DND-41 (cell line): ENCODE measurements around the gene ADPRHL1.

Source experiments
- ATAC-seq: fragments of 200-7000 bp; cut with Tn5 transposase; 3 replicates; pipeline ENCODE4 v1.9.1; 2021; ENCODE audit warnings: low read depth; ENCODE audit not compliant: insufficient read depth
- DNase-seq: peaks from one replicate; pipeline ENCODE4 v3.0.0-alpha.2; 2020
- H2AFZ ChIP-seq: 2 replicates; pipeline ENCODE4 v1.6.0; 2012; ENCODE audit warnings: low read depth, low read length
- H3K27ac ChIP-seq: 2 replicates; pipeline ENCODE4 v1.5.1; 2012; ENCODE audit warnings: low read length, inconsistent platforms
- H3K27me3 ChIP-seq: fragments of 200-600 bp; sonication (generic); 2 replicates; pipeline ENCODE4 v1.6.0; 2012; ENCODE audit warnings: low read length, mild to moderate bottlenecking, inconsistent platforms; ENCODE audit not compliant: insufficient read depth, poor library complexity
- H3K36me3 ChIP-seq: 2 replicates; pipeline ENCODE4 v1.5.1; 2012; ENCODE audit warnings: low read length, inconsistent platforms; ENCODE audit not compliant: insufficient read depth
- H3K4me1 ChIP-seq: 2 replicates; pipeline ENCODE4 v1.5.1; 2012; ENCODE audit warnings: mild to moderate bottlenecking, low read length; ENCODE audit not compliant: insufficient read depth
- H3K4me2 ChIP-seq: 2 replicates; pipeline ENCODE4 v1.6.0; 2012; ENCODE audit warnings: mild to moderate bottlenecking, moderate library complexity, low read length, inconsistent platforms; ENCODE audit not compliant: insufficient read depth
- H3K4me3 ChIP-seq, 2 experiments: fragments of 200-600 bp in 1 of 2; shearing (Covaris generic) in 1 of 2; 2 replicates each; pipeline ENCODE4 v1.5.1; 2012 to 2016; ENCODE audit warnings: inconsistent platforms in 2 of 2, low read length in 2 of 2, mild to moderate bottlenecking in 2 of 2, low read depth in 1 of 2, moderate library complexity in 1 of 2
- H3K79me2 ChIP-seq: 2 replicates; pipeline ENCODE4 v1.6.0; 2012; ENCODE audit warnings: low read length, inconsistent platforms; ENCODE audit not compliant: insufficient read depth
- H3K9ac ChIP-seq: 2 replicates; pipeline ENCODE4 v1.6.0; 2012; ENCODE audit warnings: low read depth, mild to moderate bottlenecking, inconsistent platforms, low read length, moderate library complexity
- H3K9me3 ChIP-seq: 2 replicates; pipeline ENCODE4 v1.5.1; 2012; ENCODE audit warnings: low read length, moderate library complexity, mild to moderate bottlenecking, inconsistent platforms; ENCODE audit not compliant: insufficient read depth, severe bottlenecking
- H4K20me1 ChIP-seq: 2 replicates; pipeline ENCODE4 v1.6.0; 2012; ENCODE audit warnings: low read length; ENCODE audit not compliant: insufficient read depth
- EZH2 ChIP-seq: IDR thresholded peaks from 3 replicates; pipeline ENCODE4 v1.6.1; 2012; ENCODE audit warnings: borderline replicate concordance, low read depth, mild to moderate bottlenecking, moderate library complexity, low read length, inconsistent platforms; ENCODE audit not compliant: severe bottlenecking
- TF ChIP-seq, protein P1 (sequence below): IDR thresholded peaks from 2 replicates; pipeline ENCODE4 v1.5.1; 2012; ENCODE audit warnings: borderline replicate concordance, low read length, moderate library complexity, mild to moderate bottlenecking; ENCODE audit not compliant: poor library complexity, severe bottlenecking; ENCODE audit errors: extremely low read depth

The ADPRHL1 gene

DNA sequence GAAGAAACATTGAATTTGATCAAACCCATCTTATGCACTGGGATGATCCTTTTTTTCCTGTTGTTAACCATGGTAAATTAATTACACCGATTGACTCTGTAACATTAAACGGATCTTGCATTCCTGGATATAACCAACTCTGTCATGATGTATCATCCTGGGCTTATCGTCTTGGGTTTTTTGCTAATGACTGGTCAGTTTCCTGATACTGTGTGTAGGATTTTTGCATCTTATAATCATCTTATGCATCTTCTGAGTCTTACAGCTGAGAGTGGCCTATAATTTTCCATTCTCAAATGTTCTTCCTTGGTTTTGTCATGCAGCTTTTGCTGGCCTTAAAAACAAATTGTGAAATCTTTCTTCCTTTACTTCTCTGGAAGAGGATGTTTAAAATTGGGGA is 24.4 kb upstream of the ADPRHL1 start:
- H3K79me2 ChIP-seq: peaks cover 4% of the 10 kb centered on the region
- TF ChIP-seq, protein P1, sequence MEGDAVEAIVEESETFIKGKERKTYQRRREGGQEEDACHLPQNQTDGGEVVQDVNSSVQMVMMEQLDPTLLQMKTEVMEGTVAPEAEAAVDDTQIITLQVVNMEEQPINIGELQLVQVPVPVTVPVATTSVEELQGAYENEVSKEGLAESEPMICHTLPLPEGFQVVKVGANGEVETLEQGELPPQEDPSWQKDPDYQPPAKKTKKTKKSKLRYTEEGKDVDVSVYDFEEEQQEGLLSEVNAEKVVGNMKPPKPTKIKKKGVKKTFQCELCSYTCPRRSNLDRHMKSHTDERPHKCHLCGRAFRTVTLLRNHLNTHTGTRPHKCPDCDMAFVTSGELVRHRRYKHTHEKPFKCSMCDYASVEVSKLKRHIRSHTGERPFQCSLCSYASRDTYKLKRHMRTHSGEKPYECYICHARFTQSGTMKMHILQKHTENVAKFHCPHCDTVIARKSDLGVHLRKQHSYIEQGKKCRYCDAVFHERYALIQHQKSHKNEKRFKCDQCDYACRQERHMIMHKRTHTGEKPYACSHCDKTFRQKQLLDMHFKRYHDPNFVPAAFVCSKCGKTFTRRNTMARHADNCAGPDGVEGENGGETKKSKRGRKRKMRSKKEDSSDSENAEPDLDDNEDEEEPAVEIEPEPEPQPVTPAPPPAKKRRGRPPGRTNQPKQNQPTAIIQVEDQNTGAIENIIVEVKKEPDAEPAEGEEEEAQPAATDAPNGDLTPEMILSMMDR: no peak
- TF ChIP-seq EZH2: no peak
- no peaks in the 10 kb centered on the region for H3K4me1 ChIP-seq
- ATAC-seq: no peak
- no peak overlapping the region for H3K4me2 ChIP-seq
- peaks cover 6% of the 10 kb centered on the region; the same call in 1 of the 2 replicates for H4K20me1 ChIP-seq
- DNase-seq: no peak
- no peaks in the 10 kb centered on the region for H3K27me3 ChIP-seq
- no peak overlapping the region for H3K4me3 ChIP-seq
- H3K27ac ChIP-seq: no peak overlapping the region
- no peaks in the 10 kb centered on the region for H3K9me3 ChIP-seq
- H3K36me3 ChIP-seq: peaks cover 69% of the 10 kb centered on the region
- no peak overlapping the region for H2AFZ ChIP-seq
- H3K9ac ChIP-seq: no peak overlapping the region

DNA sequence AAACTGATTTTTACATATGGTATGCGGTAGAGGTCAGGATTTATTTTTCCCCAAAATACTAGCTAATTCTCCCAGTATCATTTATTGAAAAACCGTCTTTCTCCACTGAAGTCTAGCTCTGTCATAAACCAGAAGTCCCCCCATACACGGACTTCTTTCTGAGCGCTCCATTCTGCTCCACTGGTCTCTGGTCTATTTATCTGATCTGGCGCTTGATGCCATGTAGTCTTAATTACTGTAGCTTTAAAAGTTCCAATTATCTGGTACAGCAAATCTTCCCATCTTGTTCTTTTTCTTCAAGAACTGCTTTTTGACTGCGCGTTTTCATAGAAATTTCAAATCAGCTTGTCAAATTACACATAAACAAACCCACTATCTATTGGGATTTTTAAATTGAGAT is 23.5 kb upstream of the ADPRHL1 start:
- Histone ChIP-seq H3K27ac (no peak overlapping the region), H3K36me3 (peaks cover 77% of the 10 kb centered on the region), H3K4me2 (no peak overlapping the region), H3K9ac (no peak overlapping the region), H3K4me1 (no peaks in the 10 kb centered on the region), H2AFZ (no peak overlapping the region), H3K27me3 (no peaks in the 10 kb centered on the region), H3K4me3 (no peak overlapping the region), H3K79me2 (no peaks in the 10 kb centered on the region), H4K20me1 (peaks cover 6% of the 10 kb centered on the region; the same call in 1 of the 2 replicates), H3K9me3 (no peaks in the 10 kb centered on the region)
- ATAC-seq (no peak), DNase-seq (no peak)
- no peak for TF ChIP-seq EZH2
- TF ChIP-seq, protein P1: no peak

DNA sequence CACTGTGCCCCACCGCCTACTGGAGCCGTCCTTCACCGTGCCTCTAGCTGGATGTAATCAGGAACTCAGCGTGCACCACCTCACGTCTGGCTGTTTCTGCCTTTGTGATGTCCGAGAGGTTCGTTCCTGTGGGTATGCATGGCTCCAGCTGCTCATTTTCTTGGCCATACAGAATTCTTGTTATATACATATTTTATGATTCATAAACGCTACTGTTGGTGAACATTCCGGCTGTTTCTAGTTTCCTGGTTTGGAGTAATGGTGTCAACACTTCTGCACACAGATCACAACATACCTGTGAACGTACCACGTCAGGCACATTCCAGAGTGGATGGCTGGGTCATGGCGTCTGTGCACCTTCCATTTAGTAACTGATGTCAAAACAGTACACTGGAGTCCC is 22.6 kb upstream of the ADPRHL1 start:
- H3K36me3 ChIP-seq: peaks cover 82% of the 10 kb centered on the region
- H2AFZ ChIP-seq: no peak overlapping the region
- no peaks in the 10 kb centered on the region for H3K4me1 ChIP-seq
- H3K9me3 ChIP-seq: no peaks in the 10 kb centered on the region
- no peak overlapping the region for H3K27ac ChIP-seq
- H3K79me2 ChIP-seq: no peaks in the 10 kb centered on the region
- no peak for TF ChIP-seq EZH2
- TF ChIP-seq, protein P1: no peak
- peaks cover 6% of the 10 kb centered on the region; the same call in 1 of the 2 replicates for H4K20me1 ChIP-seq
- H3K4me3 ChIP-seq: no peak overlapping the region
- no peak for ATAC-seq
- DNase-seq: no peak
- H3K9ac ChIP-seq: no peak overlapping the region
- no peaks in the 10 kb centered on the region for H3K27me3 ChIP-seq
- H3K4me2 ChIP-seq: no peak overlapping the region

DNA sequence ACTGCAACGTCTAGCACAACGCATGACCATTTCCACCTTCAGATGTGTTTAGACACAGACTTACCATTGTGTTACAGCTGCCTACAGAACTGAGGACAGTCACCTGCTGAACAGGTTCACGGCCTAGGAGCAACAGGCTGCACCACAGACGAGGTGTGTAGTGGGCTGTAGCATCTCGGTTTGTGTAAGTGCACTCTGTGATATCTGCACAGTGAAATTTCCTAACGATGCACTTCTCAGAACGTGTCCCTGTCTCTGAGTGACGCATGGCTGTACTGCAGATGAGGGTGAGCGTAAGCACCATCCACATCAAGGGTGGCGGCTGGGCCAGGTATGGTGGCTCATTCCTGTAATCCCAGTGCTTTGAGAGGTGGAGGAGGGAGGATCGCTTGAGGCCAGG is 22.0 kb upstream of the ADPRHL1 start:
- H3K36me3 ChIP-seq: peaks cover 78% of the 10 kb centered on the region

More for the DNA sequence above, 22.0 kb upstream of the ADPRHL1 start:
- TF ChIP-seq EZH2: no peak
- TF ChIP-seq, protein P1: no peak
- DNase-seq (no peak), ATAC-seq (no peak)
- no peaks in the 10 kb centered on the region for H3K79me2 ChIP-seq
- H3K9ac ChIP-seq: no peak overlapping the region
- H3K27ac ChIP-seq: no peak overlapping the region
- H4K20me1 ChIP-seq: peaks cover 6% of the 10 kb centered on the region; the same call in 1 of the 2 replicates
- no peak overlapping the region for H3K4me2 ChIP-seq
- H3K4me3 ChIP-seq: no peak overlapping the region
- H3K4me1 ChIP-seq: no peaks in the 10 kb centered on the region
- no peaks in the 10 kb centered on the region for H3K27me3 ChIP-seq
- H2AFZ ChIP-seq: no peak overlapping the region
- H3K9me3 ChIP-seq: no peaks in the 10 kb centered on the region
